ENCODE measurements around the gene LIN52.

The LIN52 gene

GRCh38 chr14:74142523-74142922 lies 57.8 kb downstream of the LIN52 start:
- Histone ChIP-seq H4K20me1 (ENCODE audit: insufficient read depth, low read length) (no peaks in the 10 kb centered on the region), H3K36me3 (replicated peaks; ENCODE audit: insufficient read depth, low read length) (no peaks in the 10 kb centered on the region), H3K9ac (ENCODE audit: low read length) (no peak overlapping the region), H3K79me2 (ENCODE audit: low read length) (no peaks in the 10 kb centered on the region), H3K9me2 (replicated peaks; ENCODE audit: insufficient read depth, low read length) (no peaks in the 10 kb centered on the region), H3F3A (ENCODE audit: insufficient read depth, low read length) (no peaks in the 10 kb centered on the region), H3K9me3 (replicated peaks; ENCODE audit: insufficient read depth, low read length) (no peaks in the 10 kb centered on the region), H3K4me3 (ENCODE audit: low read length) (no peak overlapping the region), H3K27me3 (replicated peaks; ENCODE audit: insufficient read depth, low read length) (no peaks in the 10 kb centered on the region), H3K4me1 (ENCODE audit: low read length) (peaks cover 3% of the 10 kb centered on the region; the same call in 1 of the 2 replicates), H3K27ac (ENCODE audit: low read length) (no peak overlapping the region), H2AFZ (ENCODE audit: low read length) (no peak overlapping the region), H3K4me2 (ENCODE audit: low read depth, low read length) (no peak overlapping the region)
- TF ChIP-seq CTCF (IDR thresholded peaks at IDR 0.05; ENCODE audit: low read length) (no peak), EZH2 (optimal IDR thresholded peaks at IDR 0.05; ENCODE audit: low read depth, low read length) (no peak), EZH2phosphoT487 (IDR thresholded peaks at IDR 0.05; ENCODE audit: low read length) (no peak)
- DNase-seq: no peak

- Histone ChIP-seq H3K9me3 (replicated peaks; ENCODE audit: insufficient read depth, low read length) (no peaks in the 10 kb centered on the region), H3K4me3 (ENCODE audit: low read length) (no peak overlapping the region), H4K20me1 (ENCODE audit: insufficient read depth, low read length) (no peaks in the 10 kb centered on the region), H3K27me3 (replicated peaks; ENCODE audit: insufficient read depth, low read length) (no peaks in the 10 kb centered on the region), H3K36me3 (replicated peaks; ENCODE audit: insufficient read depth, low read length) (no peaks in the 10 kb centered on the region), H3K79me2 (ENCODE audit: low read length) (no peaks in the 10 kb centered on the region), H3K9me2 (replicated peaks; ENCODE audit: insufficient read depth, low read length) (no peaks in the 10 kb centered on the region), H3F3A (ENCODE audit: insufficient read depth, low read length) (no peaks in the 10 kb centered on the region), H3K27ac (ENCODE audit: low read length) (no peak overlapping the region), H2AFZ (ENCODE audit: low read length) (no peak overlapping the region), H3K4me2 (ENCODE audit: low read depth, low read length) (no peak overlapping the region), H3K4me1 (ENCODE audit: low read length) (peaks cover 6% of the 10 kb centered on the region; the same call in 1 of the 2 replicates), H3K9ac (ENCODE audit: low read length) (no peak overlapping the region)
- DNase-seq: no peak
- no peak for TF ChIP-seq CTCF (IDR thresholded peaks at IDR 0.05; ENCODE audit: low read length)
- no peak for TF ChIP-seq EZH2phosphoT487 (IDR thresholded peaks at IDR 0.05; ENCODE audit: low read length)
- TF ChIP-seq EZH2 (optimal IDR thresholded peaks at IDR 0.05; ENCODE audit: low read depth, low read length): no peak
Measured at GRCh38 chr14:74144789-74145188, 60.0 kb downstream of the LIN52 start.

- peaks cover 6% of the 10 kb centered on the region; the same call in 1 of the 2 replicates for H3K4me1 ChIP-seq (ENCODE audit: low read length)
- H3K9me3 ChIP-seq (replicated peaks; ENCODE audit: insufficient read depth, low read length): no peaks in the 10 kb centered on the region
- H3K4me2 ChIP-seq (ENCODE audit: low read depth, low read length): no peak overlapping the region; the same call in 1 of the 2 replicates
- no peak for TF ChIP-seq CTCF (IDR thresholded peaks at IDR 0.05; ENCODE audit: low read length)
- no peak for TF ChIP-seq EZH2 (optimal IDR thresholded peaks at IDR 0.05; ENCODE audit: low read depth, low read length)
- TF ChIP-seq EZH2phosphoT487 (IDR thresholded peaks at IDR 0.05; ENCODE audit: low read length): no peak
- no peaks in the 10 kb centered on the region for H3K9me2 ChIP-seq (replicated peaks; ENCODE audit: insufficient read depth, low read length)
- no peak overlapping the region for H3K4me3 ChIP-seq (ENCODE audit: low read length)
- no peak overlapping the region for H3K27ac ChIP-seq (ENCODE audit: low read length)
- H3F3A ChIP-seq (ENCODE audit: insufficient read depth, low read length): no peaks in the 10 kb centered on the region
- H3K79me2 ChIP-seq (ENCODE audit: low read length): no peaks in the 10 kb centered on the region
- DNase-seq: peak; percentile 28
- no peaks in the 10 kb centered on the region for H4K20me1 ChIP-seq (ENCODE audit: insufficient read depth, low read length)
- H3K9ac ChIP-seq (ENCODE audit: low read length): no peak overlapping the region
- no peak overlapping the region for H2AFZ ChIP-seq (ENCODE audit: low read length)
- H3K27me3 ChIP-seq (replicated peaks; ENCODE audit: insufficient read depth, low read length): no peaks in the 10 kb centered on the region
- no peaks in the 10 kb centered on the region for H3K36me3 ChIP-seq (replicated peaks; ENCODE audit: insufficient read depth, low read length)
Measured at GRCh38 chr14:74147571-74147970, 62.8 kb downstream of the LIN52 start.

Measured in MM.1S (cell line).